RWPE2 (cell line): Measurements from ENCODE around the gene BTBD9.
"Not testable (repeated sequence)": the region's sequence is repeated elsewhere in the genome, so short reads cannot be mapped to it uniquely, and the experiment has no call there.

Source experiments
- ATAC-seq: fragments of 200-7000 bp; cut with Tn5 transposase; 3 replicates; pipeline ENCODE4 v1.9.1; 2021; ENCODE audit warnings: low read depth
- DNase-seq: peaks from one replicate; pipeline ENCODE4 v3.0.0-alpha.2; 2020; ENCODE audit warnings: low spot score
- H3K27ac ChIP-seq: fragments of 450-650 bp; 2 replicates; pipeline ENCODE4 v1.5.1; 2017; ENCODE audit warnings: mild to moderate bottlenecking; ENCODE audit not compliant: poor library complexity, severe bottlenecking
- H3K27me3 ChIP-seq: fragments of 250-450 bp; sonication (Bioruptor Pico); 2 replicates; pipeline ENCODE4 v1.5.1; 2021; ENCODE audit warnings: mild to moderate bottlenecking, moderate library complexity; ENCODE audit not compliant: insufficient read depth, poor library complexity, severe bottlenecking
- H3K36me3 ChIP-seq: fragments of 250-450 bp; sonication (Bioruptor Pico); 2 replicates; pipeline ENCODE4 v1.5.1; 2020; ENCODE audit warnings: low read depth, mild to moderate bottlenecking, moderate library complexity
- H3K4me1 ChIP-seq: fragments of 250-450 bp; sonication (Bioruptor Pico); 2 replicates; pipeline ENCODE4 v1.5.1; 2021; ENCODE audit warnings: mild to moderate bottlenecking, moderate library complexity; ENCODE audit not compliant: insufficient read depth, poor library complexity, severe bottlenecking
- H3K4me3 ChIP-seq: fragments of 250-450 bp; sonication (Bioruptor Pico); 2 replicates; pipeline ENCODE4 v1.5.1; 2021; ENCODE audit warnings: mild to moderate bottlenecking, moderate library complexity; ENCODE audit not compliant: severe bottlenecking
- H3K9me3 ChIP-seq: fragments of 250-450 bp; sonication (Bioruptor Pico); 2 replicates; pipeline ENCODE4 v1.5.1; 2021; ENCODE audit warnings: mild to moderate bottlenecking, moderate library complexity; ENCODE audit not compliant: severe bottlenecking
- CTCF ChIP-seq: fragments of 450-650 bp; IDR thresholded peaks from one replicate; pipeline ENCODE4 v1.5.1; 2017; ENCODE audit warnings: mild to moderate bottlenecking, moderate library complexity; ENCODE audit not compliant: poor library complexity, severe bottlenecking

BTBD9 gene

GRCh38 chr6:38131527-38131965, 508.2 kb downstream of the BTBD9 start:
- no peak for DNase-seq
- Histone ChIP-seq H3K4me1 (peaks cover 2% of the 10 kb centered on the region), H3K4me3 (no peak overlapping the region), H3K27ac (no peak overlapping the region), H3K27me3 (no peaks in the 10 kb centered on the region), H3K36me3 (peaks cover 7% of the 10 kb centered on the region; the same call in 1 of the 2 replicates), H3K9me3 (no peaks in the 10 kb centered on the region)
- TF ChIP-seq CTCF = no peak
- ATAC-seq = peak; percentile 57

DNA sequence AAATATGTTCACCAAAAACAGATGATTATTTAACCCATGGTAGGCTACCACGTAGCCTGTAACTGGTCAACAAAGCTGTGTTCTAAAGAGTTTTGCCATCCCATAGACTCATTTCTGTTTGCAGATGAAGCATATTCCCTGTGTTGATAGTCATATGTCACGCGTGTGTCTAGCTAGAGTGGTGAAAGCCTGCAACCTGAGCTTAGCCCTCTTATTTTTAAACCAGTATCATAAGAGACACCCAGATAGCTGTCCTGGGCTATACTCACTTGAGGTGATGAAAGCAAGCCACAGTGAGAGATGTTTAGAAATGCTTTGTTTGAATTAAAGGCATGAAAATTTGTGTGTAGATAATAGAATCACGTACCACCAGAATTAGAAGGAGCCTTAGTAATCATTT, 512.4 kb downstream of the BTBD9 start:
- ATAC-seq = no peak
- H3K36me3 ChIP-seq = peaks cover 7% of the 10 kb centered on the region; the same call in 1 of the 2 replicates
- no peak overlapping the region for H3K27ac ChIP-seq
- H3K9me3 ChIP-seq = no peaks in the 10 kb centered on the region
- no peak overlapping the region for H3K4me3 ChIP-seq
- peaks cover 2% of the 10 kb centered on the region for H3K4me1 ChIP-seq
- no peak for DNase-seq
- no peak for TF ChIP-seq CTCF
- H3K27me3 ChIP-seq = no peaks in the 10 kb centered on the region

DNA sequence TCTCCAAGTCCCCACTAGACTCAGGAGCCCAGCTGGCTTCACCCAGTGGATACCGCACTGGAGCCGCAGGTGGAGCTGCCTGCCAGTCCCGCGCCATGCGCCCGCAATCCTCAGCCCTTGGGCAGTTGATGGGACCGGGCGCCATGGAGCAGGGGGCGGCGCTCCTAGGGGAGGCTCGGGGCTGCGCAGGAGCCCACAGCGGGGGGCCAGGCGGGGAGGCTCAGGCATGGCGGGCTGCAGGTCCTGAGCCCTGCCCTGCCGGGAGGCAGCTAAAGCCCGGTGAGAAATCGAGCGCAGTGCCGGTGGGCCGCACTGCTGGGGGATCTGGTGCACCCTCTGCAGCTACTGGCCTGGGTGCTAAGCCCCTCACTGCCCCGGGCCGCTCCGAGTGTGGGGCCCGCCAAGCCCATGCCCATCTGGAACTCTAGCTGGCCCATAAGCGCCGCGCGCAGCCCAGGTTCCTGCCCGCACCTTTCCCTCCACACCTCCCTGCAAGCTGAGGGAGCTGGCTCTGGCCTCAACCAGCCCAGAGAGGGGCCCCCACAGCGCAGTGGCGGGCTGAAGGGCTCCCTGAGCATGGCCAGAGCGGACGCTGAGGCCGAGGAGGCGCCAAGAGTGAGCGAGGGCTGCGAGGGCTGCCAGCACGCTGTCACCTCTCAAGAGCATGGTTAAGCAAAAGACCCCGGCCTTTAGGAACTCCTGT, 515.4 kb downstream of the BTBD9 start:
- not testable (repeated sequence) for H3K36me3 ChIP-seq, ATAC-seq, H3K27ac ChIP-seq, H3K4me3 ChIP-seq, H3K9me3 ChIP-seq, H3K4me1 ChIP-seq, DNase-seq, H3K27me3 ChIP-seq

DNA sequence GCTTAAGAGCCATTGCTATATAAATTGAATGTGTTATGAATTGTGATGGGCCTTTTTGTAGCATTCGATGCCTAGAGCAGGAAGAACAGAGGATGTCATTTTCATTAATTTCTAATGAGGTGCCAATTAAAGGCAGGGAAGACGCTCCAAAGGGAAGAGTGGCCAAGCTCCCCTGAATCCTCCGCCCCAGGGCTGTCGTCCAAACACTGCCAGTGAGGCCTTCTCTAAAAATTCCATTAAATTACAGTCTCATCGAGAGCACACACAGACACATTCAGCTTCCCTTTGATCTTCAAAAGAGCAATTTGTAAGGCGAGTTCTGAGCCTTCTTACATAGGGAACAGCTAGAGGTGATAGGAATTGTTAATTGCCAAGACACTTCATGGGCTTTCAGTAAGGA, 520.2 kb downstream of the BTBD9 start:
- ATAC-seq (no peak), DNase-seq (no peak)
- no peaks in the 10 kb centered on the region for H3K36me3 ChIP-seq
- no peaks in the 10 kb centered on the region for H3K27me3 ChIP-seq
- no peak overlapping the region for H3K4me3 ChIP-seq
- TF ChIP-seq CTCF = no peak
- peaks cover 22% of the 10 kb centered on the region for H3K4me1 ChIP-seq
- no peak overlapping the region for H3K27ac ChIP-seq
- H3K9me3 ChIP-seq = no peaks in the 10 kb centered on the region

- TF ChIP-seq CTCF = no peak
- DNase-seq = no peak
- Histone ChIP-seq H3K27me3 (no peaks in the 10 kb centered on the region), H3K9me3 (no peaks in the 10 kb centered on the region), H3K4me3 (no peak overlapping the region), H3K27ac (no peak overlapping the region), H3K4me1 (peaks cover 24% of the 10 kb centered on the region), H3K36me3 (no peaks in the 10 kb centered on the region)
- no peak for ATAC-seq
Observed at GRCh38 chr6:38118791-38119365, 520.9 kb downstream of the BTBD9 start.
